Activated CD4-positive, alpha-beta memory T cell treated with anti-CD3 and anti-CD28 coated beads for 36 hours (primary cell): ENCODE data around the gene CALN1. TPM values are rescaled to one million over a fixed set of nuclear protein-coding genes. Genes with fewer than 3 reads are reported as not detected.

Experiments
- CTCF ChIA-PET: fragments of 350-600 bp; sonication (Branson Sonifier 250); formaldehyde crosslinking; loops from one replicate; lab custom pipeline; 2021; ENCODE audit warnings: antibody characterized with exemption, inconsistent platforms; lab: Charles Lee
- POLR2A ChIA-PET: fragments of 350-600 bp; sonication (Branson Sonifier 250); formaldehyde crosslinking; loops from one replicate; lab custom pipeline; 2021; ENCODE audit warnings: antibody characterized with exemption; lab: Charles Lee
- DNase-seq: peaks from one replicate; pipeline ENCODE4 v3.0.0-alpha.2; 2020
- H3K27ac Mint-ChIP-seq: one replicate; pipeline ENCODE4 v1.8.0; 2021; ENCODE audit warnings: mixed read lengths
- H3K27me3 Mint-ChIP-seq: one replicate; pipeline ENCODE4 v1.8.0; 2021; ENCODE audit warnings: mixed read lengths
- H3K36me3 Mint-ChIP-seq: one replicate; pipeline ENCODE4 v1.8.0; 2021; ENCODE audit warnings: mixed read lengths
- H3K4me1 Mint-ChIP-seq: one replicate; pipeline ENCODE4 v1.8.0; 2021; ENCODE audit warnings: low read depth, mixed read lengths
- H3K4me3 Mint-ChIP-seq: one replicate; pipeline ENCODE4 v1.8.0; 2021; ENCODE audit warnings: mild to moderate bottlenecking, mixed read lengths
- H3K9me3 Mint-ChIP-seq: one replicate; pipeline ENCODE4 v1.8.0; 2021; ENCODE audit warnings: mixed read lengths
- intact Hi-C: fragments of 100-400 bp; cut with micrococcal nuclease; formaldehyde crosslinking; loops from one replicate; pipeline ENCODE4 v1.15.1; 2023
- total RNA-seq, 2 experiments: library from RNA; stranded (reverse); gene quantifications; one replicate each; pipeline ENCODE4 v1.2.3, GENCODE V29; 2021

The CALN1 gene
- total RNA-seq, 2 experiments from 2014 or later = not detected

DNA sequence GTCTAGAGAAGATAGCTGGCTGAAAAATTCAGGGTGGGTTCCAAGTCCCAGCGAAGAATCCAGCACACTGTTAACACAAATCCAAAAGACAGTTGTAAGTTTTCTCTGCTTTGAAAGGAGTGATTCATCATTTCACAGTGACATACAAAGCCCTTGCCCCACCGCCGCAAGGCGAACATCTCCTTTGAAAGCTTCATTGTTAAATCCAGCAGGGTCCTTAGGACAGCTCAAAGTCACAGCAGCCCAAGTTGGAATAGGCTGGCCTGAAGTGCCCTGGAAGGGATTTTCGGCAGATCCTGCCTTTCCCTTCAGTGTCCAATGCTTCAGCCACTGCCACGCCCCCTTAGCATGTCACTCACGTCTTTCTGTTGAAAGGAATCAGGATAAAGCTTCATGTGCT lies 526.1 kb downstream of the CALN1 start:
- no peaks in the 10 kb centered on the region for H3K36me3 Mint-ChIP-seq

GRCh38 chr7:71885487-71885886 lies 526.7 kb downstream of the CALN1 start:
- Mint-ChIP-seq H3K27me3 (no peaks in the 10 kb centered on the region), H3K4me3 (no peak overlapping the region), H3K9me3 (peaks cover 19% of the 10 kb centered on the region), H3K36me3 (no peaks in the 10 kb centered on the region), H3K27ac (no peak overlapping the region), H3K4me1 (no peaks in the 10 kb centered on the region)
- no peak for DNase-seq
- intact Hi-C loops = no loop called here
- POLR2A ChIA-PET = no interaction called here
- CTCF ChIA-PET = no interaction called here

More for the DNA sequence above, 526.1 kb downstream of the CALN1 start:
- no peaks in the 10 kb centered on the region for H3K27me3 Mint-ChIP-seq
- peaks cover 19% of the 10 kb centered on the region for H3K9me3 Mint-ChIP-seq
- H3K27ac Mint-ChIP-seq = no peak overlapping the region
- ChIA-PET POLR2A (no interaction called here), CTCF (no interaction called here)
- intact Hi-C loops = no loop called here
- H3K4me3 Mint-ChIP-seq = no peak overlapping the region
- no peak for DNase-seq
- H3K4me1 Mint-ChIP-seq = no peaks in the 10 kb centered on the region

GRCh38 chr7:71883415-71883814 lies 528.7 kb downstream of the CALN1 start:
- no peaks in the 10 kb centered on the region for H3K27me3 Mint-ChIP-seq
- H3K27ac Mint-ChIP-seq = no peak overlapping the region
- H3K36me3 Mint-ChIP-seq = no peaks in the 10 kb centered on the region
- peaks cover 16% of the 10 kb centered on the region for H3K9me3 Mint-ChIP-seq
- H3K4me3 Mint-ChIP-seq = no peak overlapping the region
- no peak for DNase-seq
- ChIA-PET CTCF (no interaction called here), POLR2A (no interaction called here)
- intact Hi-C loops = no loop called here
- no peaks in the 10 kb centered on the region for H3K4me1 Mint-ChIP-seq

DNA sequence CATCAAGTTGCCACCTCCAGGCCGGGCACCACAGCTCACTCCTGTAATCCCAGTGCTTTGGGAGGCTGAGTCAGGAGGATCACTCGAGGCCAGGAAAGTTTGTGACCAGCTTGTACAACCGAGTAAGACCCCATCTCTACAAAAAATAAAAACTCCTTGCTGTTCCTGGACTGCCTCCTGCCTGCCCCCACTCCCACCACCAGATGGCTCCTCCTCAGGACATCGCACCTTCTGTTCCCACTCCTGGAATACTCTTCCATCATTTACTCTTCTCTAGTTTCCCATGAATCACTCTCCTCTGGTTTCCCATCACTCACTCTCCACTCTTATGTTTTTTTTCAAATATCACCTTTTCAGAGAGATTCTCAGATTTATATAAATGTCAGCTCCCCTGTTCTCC lies 540.7 kb downstream of the CALN1 start:
- Mint-ChIP-seq H3K27ac (no peak overlapping the region), H3K27me3 (no peaks in the 10 kb centered on the region), H3K4me3 (no peak overlapping the region), H3K4me1 (no peaks in the 10 kb centered on the region), H3K36me3 (no peaks in the 10 kb centered on the region), H3K9me3 (peaks cover 28% of the 10 kb centered on the region)
- no peak for DNase-seq
- intact Hi-C loops = no loop called here
- POLR2A ChIA-PET = no interaction called here
- CTCF ChIA-PET = no interaction called here

- no peaks in the 10 kb centered on the region for H3K36me3 Mint-ChIP-seq
- H3K4me1 Mint-ChIP-seq = no peaks in the 10 kb centered on the region
- peaks cover 22% of the 10 kb centered on the region for H3K9me3 Mint-ChIP-seq
Measured at GRCh38 chr7:71870812-71871211, 541.3 kb downstream of the CALN1 start.

GRCh38 chr7:71868797-71869196 lies 543.3 kb downstream of the CALN1 start:
- Mint-ChIP-seq H3K27ac (no peak overlapping the region), H3K4me1 (no peaks in the 10 kb centered on the region), H3K9me3 (peaks cover 13% of the 10 kb centered on the region), H3K36me3 (no peaks in the 10 kb centered on the region), H3K27me3 (no peaks in the 10 kb centered on the region), H3K4me3 (no peak overlapping the region)
- ChIA-PET CTCF (no interaction called here), POLR2A (interaction anchor here (0.5 kb wide), 1 partner anchor 37 kb away, joined by 3 read pairs; no protein-coding TSS in a partner anchor)
- intact Hi-C loops = no loop called here
- no peak for DNase-seq

More at GRCh38 chr7:71870812-71871211, 541.3 kb downstream of the CALN1 start:
- no peak overlapping the region for H3K4me3 Mint-ChIP-seq
- no peaks in the 10 kb centered on the region for H3K27me3 Mint-ChIP-seq
- CTCF ChIA-PET = no interaction called here
- H3K27ac Mint-ChIP-seq = no peak overlapping the region
- no peak for DNase-seq
- intact Hi-C loops = no loop called here
- POLR2A ChIA-PET = no interaction called here

DNA sequence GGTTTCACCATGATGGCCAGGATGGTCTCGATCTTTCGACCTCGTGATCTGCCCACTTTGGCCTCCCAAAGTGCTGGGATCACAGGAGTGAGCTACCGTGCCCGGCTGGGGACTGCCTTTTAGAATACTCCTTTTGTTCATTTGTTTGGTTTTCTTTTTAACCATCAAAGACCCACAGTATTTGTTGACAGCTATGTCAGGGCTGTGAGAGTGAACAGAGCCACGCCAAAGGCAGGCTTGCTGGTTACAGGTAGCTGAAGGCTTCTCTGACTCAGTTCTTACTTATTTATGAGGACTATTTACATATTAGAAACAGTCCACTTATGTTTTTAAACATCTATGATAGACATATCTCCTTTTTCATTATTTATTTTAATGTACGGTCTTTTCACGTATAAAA lies 544.5 kb downstream of the CALN1 start:
- no peak overlapping the region for H3K4me3 Mint-ChIP-seq
- no peak overlapping the region for H3K27ac Mint-ChIP-seq
- no peaks in the 10 kb centered on the region for H3K36me3 Mint-ChIP-seq
- H3K9me3 Mint-ChIP-seq = peaks cover 13% of the 10 kb centered on the region
- ChIA-PET CTCF (no interaction called here), POLR2A (no interaction called here)
- no peaks in the 10 kb centered on the region for H3K4me1 Mint-ChIP-seq
- no peaks in the 10 kb centered on the region for H3K27me3 Mint-ChIP-seq
- intact Hi-C loops = no loop called here
- DNase-seq = no peak

DNA sequence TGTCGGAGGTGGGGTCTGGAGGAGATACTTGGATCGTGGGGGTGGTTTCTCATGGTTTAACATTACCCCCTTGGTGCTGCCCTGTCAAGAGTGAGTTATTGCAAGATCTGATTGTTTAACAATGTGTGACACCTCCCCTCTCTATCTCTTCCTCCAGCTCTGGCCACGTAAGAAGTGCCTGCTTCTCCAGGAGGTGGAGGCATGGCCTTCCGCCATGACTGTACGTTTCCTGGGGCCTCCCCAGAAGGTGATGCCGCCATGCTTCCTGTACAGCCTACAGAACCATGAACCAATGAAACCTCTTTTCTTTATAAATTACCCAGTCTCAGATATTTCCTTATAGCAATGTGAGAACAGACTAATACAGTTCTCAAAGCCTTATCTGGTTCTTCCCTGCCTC lies 547.0 kb downstream of the CALN1 start:
- H3K9me3 Mint-ChIP-seq = peaks cover 13% of the 10 kb centered on the region
- no peaks in the 10 kb centered on the region for H3K4me1 Mint-ChIP-seq
- no peak overlapping the region for H3K27ac Mint-ChIP-seq
- no peak for DNase-seq
- CTCF ChIA-PET = no interaction called here
- H3K36me3 Mint-ChIP-seq = no peaks in the 10 kb centered on the region
- intact Hi-C loops = no loop called here
- H3K27me3 Mint-ChIP-seq = no peaks in the 10 kb centered on the region
- POLR2A ChIA-PET = no interaction called here
- H3K4me3 Mint-ChIP-seq = no peak overlapping the region

DNA sequence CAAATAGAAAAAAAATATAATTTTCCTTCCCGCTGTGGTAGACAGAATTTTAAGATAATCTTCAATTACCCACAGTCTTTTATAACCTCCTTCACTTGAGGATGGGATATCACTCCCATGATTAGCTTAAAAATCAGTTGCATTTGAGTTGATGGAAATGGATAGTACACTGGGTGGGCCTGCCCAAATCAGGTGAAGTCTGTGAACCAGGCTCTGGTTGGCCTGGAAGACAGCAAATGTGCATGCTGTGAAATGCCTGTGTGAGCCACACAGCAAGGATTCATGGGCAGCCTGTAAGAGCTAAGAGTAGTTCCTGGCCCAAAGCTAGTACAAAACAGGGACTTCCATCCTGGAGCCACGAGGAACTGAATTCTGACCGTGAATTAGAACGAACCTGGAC lies 548.0 kb downstream of the CALN1 start:
- Mint-ChIP-seq H3K4me1 (no peaks in the 10 kb centered on the region), H3K27me3 (no peaks in the 10 kb centered on the region), H3K4me3 (no peak overlapping the region), H3K36me3 (no peaks in the 10 kb centered on the region), H3K9me3 (peaks cover 15% of the 10 kb centered on the region), H3K27ac (no peak overlapping the region)
- no peak for DNase-seq
- ChIA-PET CTCF (interaction anchor here (0.7 kb wide), 1 partner anchor 43 kb away, joined by 3 read pairs; no protein-coding TSS in a partner anchor), POLR2A (no interaction called here)
- intact Hi-C loops = no loop called here

DNA sequence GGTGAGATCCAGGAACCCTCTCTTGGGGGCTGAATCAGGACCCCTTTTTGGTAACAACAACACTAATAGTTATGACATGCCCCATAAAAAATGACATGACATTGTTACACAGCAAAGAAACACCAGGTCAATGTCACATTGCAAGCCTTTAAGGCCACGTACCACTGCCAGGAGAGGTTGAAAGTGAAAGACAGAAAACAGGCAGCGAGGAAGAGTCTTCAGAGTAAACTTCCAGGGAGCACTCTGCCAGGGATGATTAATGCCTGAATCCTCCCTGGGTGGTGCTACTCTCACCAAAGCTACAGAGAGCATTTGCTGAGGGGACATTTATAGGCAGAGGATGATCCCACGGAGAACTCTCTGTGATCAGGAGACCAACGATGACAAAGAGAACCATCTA lies 551.6 kb downstream of the CALN1 start:
- Mint-ChIP-seq H3K4me1 (no peaks in the 10 kb centered on the region), H3K27ac (no peak overlapping the region), H3K4me3 (no peak overlapping the region), H3K9me3 (peaks cover 5% of the 10 kb centered on the region), H3K27me3 (no peaks in the 10 kb centered on the region), H3K36me3 (no peaks in the 10 kb centered on the region)
- DNase-seq = no peak
- ChIA-PET CTCF (no interaction called here), POLR2A (no interaction called here)
- intact Hi-C loops = no loop called here

GRCh38 chr7:71857338-71857737 lies 554.8 kb downstream of the CALN1 start:
- CTCF ChIA-PET = no interaction called here
- Mint-ChIP-seq H3K27ac (no peak overlapping the region), H3K4me1 (no peaks in the 10 kb centered on the region)

DNA sequence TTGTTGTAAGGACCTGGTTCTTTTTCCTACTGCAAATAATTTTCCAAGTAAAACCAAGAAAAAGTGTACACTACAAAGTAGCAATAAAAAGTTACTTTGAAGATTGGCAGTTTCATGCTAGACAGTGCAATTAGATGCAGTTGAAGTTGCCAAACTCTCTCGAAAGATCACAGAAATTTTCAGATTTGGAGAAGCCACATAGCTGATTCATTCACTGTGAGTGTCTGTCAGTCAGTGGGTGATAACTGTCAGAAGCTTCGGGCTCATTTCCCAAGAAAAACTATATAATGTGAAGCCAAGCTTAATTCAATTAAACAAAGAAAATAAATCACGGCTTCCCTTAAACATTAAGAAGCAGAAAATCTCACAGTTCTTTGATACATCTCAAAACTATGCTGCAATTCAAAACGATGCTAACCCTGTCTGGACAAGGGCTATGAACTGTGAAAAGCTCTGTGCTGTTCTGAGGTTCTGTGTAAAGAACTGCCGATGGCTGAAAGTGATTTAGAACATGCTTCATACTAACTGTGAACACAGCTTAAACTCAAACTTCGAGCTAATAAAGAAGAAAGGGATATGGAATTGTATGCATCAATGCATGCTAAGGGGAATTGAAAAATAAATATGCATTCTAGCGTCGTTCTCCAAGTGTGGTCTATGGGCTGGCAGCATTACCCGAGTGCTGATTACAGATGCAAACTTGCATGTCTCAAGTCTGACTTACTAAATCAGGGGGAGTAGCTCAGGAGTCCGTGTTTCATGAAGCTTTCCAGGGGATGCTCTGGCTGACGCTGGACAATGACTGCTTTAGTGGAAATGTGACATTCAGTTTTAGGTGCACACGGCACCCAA lies 557.4 kb downstream of the CALN1 start:
- Mint-ChIP-seq H3K27ac (no peak overlapping the region), H3K36me3 (no peaks in the 10 kb centered on the region), H3K4me1 (no peaks in the 10 kb centered on the region), H3K9me3 (peaks cover 9% of the 10 kb centered on the region), H3K4me3 (no peak overlapping the region), H3K27me3 (no peaks in the 10 kb centered on the region)
- POLR2A ChIA-PET = no interaction called here
- CTCF ChIA-PET = interaction anchor here (0.9 kb wide), 1 partner anchor 80 kb away, joined by 3 read pairs; no protein-coding TSS in a partner anchor
- intact Hi-C loops = no loop called here
- no peak for DNase-seq

More at GRCh38 chr7:71857338-71857737, 554.8 kb downstream of the CALN1 start:
- H3K36me3 Mint-ChIP-seq = no peaks in the 10 kb centered on the region
- no peak for DNase-seq
- H3K4me3 Mint-ChIP-seq = no peak overlapping the region
- intact Hi-C loops = no loop called here
- peaks cover 5% of the 10 kb centered on the region for H3K9me3 Mint-ChIP-seq
- H3K27me3 Mint-ChIP-seq = no peaks in the 10 kb centered on the region
- POLR2A ChIA-PET = no interaction called here
